ENCODE data around the gene ASB9.
"Not testable (repeated sequence)": the region's sequence is repeated elsewhere in the genome, so short reads cannot be mapped to it uniquely, and the experiment has no call there.

The ASB9 gene, protein sequence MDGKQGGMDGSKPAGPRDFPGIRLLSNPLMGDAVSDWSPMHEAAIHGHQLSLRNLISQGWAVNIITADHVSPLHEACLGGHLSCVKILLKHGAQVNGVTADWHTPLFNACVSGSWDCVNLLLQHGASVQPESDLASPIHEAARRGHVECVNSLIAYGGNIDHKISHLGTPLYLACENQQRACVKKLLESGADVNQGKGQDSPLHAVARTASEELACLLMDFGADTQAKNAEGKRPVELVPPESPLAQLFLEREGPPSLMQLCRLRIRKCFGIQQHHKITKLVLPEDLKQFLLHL

DNA sequence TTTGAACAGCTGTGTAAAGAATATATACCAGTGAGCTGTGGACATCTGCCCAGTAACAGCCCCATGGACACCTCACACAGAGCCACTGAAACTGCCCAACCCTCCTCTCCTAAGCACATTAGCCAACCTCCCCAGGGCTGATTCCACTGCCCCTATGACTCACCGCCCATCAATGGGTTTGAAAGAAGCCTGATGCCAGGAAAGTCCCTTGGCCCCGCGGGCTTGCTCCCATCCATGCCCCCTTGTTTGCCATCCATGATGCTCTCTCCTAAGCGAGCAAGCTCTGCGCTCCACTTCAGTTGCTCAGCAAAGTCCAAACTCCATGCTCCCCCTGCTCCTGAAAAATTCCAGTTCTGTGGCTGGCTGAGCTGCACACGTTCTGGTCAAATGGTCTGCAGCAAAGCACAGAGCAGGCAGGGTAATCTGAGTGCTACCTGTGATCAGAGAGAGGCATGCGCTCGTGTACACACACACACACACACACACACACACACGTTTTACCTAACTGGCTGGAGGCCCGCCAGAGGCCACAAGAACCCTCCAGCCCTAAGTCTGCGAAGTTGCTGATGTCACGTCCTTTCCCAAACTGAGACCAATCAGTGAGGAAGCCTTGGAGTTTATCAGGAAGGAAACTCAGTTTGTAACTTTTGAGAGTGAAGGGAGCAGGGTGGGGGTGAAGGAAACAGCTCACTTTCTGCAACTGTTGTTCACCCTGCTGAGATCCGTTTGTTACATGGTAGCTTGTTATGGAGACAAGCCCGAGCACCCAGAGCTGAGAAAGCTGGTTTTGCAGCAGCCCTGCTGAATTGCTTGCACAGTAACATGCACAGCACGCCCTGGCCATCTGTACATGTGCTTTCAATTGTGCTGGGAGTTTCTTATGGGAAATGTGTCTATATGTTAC, at the start of gene ASB9:
Gene ASB9, minus strand, starts transcription at position 466 of the 904 bp plus-strand sequence. Its CDS starts 209 bp downstream, at position 257.
- DNase-seq (ENCODE audit: low spot score): peak; percentile 0

DNA sequence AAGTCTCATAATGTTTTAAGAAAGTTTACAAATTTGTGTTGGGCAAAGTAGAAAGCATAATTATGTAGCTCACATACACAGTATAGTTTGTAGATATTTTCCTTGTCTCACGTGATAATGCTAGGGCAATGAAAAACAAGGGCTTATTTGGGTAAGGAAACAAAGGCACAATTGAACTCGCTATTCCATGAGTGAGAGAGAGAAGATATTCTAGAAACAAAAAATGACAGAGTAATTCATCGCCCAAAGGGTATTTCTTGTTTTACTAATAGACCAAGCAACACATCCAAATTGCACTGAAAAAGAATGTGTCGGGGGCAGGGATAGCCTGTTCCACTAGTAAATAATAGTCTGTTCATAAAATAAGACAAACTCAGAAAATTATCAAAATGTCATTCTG, 49.2 kb upstream of the ASB9 start:
- peak; percentile 81 for DNase-seq (ENCODE audit: low spot score)

DNA sequence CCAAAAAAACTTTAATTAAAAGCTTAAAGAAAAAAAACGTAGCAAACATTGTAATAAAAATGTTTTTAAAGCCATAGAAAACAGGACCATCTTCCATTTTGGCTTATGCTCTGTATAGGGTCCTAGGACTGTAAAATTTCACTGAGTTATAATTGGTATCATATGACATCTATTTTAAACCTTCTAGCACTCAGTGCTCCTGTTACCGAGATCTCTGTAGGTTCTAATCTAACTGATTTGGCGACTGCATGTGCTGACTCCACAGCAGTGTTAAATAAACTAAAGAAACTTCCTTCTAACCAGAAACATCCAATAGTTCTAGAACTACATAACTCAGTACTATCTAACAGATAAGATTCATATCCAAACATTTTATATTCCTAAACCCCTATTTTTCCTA, 45.6 kb upstream of the ASB9 start, which contains the start of gene ASB11:
Gene ASB11, minus strand, starts transcription at position 132 of the 400 bp plus-strand sequence. Its CDS starts 35 bp downstream, at position 97.
- no peak for DNase-seq (ENCODE audit: low spot score)

DNA sequence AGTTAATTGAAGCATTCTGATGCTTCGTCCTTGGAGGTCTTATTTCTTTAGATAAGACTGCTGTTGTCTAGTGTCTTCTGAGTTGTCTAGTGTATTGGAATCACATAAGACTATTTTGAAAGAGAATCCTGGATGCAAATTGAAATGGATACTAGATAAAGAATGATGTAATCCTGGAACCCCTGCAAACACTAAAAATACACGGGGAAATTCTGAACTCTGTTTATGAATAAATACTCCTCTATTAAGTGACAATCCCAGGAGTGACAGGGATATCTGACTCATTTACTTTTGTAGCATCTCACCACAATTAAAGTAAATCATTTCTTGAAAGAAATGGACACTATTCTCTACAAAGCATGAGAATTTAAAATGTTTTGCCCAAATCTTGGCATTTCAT, 44.6 kb upstream of the ASB9 start:
- no peak for DNase-seq (ENCODE audit: low spot score)

DNA sequence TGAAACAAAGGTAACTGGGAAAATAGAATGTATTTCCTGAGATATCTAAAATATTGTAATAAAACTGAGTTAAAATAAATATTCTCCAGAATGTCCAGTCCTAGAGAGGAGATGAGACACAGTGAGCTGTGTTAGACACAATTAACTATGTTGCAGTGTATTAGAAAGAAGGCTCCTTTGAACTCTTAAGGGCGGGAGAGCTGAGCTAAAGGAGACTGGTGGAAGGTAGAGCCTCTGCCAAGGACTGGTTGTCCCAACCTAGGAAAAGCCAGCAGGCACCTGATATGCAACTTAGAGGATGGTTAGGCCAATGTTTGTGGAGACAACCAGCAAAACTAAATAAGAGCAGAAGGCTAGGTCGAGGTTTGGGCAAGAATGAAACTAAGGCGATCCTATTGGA, 41.2 kb upstream of the ASB9 start:
- no peak for DNase-seq (ENCODE audit: low spot score)

DNA sequence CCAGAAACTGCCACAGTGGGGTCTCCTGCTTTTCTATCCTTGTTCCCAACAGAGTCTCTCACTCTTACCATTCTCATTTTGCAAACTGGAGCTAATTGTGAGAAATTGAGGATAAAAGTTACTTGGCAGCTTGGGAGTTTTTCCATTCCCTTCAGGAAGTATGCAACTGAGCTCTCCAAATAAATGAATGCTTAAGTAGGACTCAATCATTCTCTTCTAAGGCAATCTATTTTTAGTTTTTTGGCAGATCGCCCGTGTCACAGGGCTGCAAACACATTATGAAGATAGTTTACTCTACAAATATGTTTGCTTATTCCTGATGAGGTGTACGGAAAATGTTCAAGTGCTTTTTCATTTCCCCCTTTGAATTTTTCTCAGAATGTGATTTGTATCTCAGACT, 40.2 kb upstream of the ASB9 start:
- DNase-seq (ENCODE audit: low spot score): peak; percentile 60

DNA sequence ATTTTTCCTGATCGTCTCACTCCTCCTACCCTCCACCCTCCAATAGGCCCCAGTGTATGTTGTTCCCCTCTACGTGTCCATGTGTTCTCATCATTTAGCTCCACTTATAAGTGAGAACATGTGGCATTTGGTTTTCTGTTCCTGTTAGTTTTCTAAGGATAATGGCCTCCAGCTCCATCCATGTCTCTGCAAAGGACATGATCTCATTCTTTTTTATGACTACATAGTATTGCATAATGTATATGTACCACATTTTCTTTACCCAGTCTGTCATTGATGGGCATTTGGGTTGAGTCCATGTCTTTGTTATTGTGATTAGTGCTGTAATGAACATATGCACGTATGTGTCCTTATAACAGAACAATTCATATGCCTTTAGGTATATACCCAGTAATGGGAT, 36.0 kb upstream of the ASB9 start:
- not testable (repeated sequence) for DNase-seq (ENCODE audit: low spot score)

DNA sequence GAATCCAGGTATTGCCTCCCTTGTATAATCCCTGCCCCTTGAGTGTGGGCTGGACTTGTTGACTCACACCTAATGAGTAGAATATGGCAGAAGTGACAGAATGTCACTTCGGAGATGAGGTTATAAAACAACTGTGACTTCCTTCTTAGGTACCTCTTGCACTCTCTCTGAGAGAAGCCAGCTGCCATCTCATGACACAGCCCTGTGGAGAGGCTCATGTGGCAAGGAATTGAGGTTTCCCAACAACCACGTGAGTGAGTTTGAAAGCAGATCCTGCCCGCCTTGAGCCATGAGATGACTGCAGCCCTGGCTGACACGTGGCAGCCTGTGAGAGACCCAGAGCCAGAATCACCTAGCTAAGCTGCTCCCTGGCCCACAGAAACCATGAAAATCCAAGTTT, 32.0 kb upstream of the ASB9 start:
- DNase-seq (ENCODE audit: low spot score): no peak

DNA sequence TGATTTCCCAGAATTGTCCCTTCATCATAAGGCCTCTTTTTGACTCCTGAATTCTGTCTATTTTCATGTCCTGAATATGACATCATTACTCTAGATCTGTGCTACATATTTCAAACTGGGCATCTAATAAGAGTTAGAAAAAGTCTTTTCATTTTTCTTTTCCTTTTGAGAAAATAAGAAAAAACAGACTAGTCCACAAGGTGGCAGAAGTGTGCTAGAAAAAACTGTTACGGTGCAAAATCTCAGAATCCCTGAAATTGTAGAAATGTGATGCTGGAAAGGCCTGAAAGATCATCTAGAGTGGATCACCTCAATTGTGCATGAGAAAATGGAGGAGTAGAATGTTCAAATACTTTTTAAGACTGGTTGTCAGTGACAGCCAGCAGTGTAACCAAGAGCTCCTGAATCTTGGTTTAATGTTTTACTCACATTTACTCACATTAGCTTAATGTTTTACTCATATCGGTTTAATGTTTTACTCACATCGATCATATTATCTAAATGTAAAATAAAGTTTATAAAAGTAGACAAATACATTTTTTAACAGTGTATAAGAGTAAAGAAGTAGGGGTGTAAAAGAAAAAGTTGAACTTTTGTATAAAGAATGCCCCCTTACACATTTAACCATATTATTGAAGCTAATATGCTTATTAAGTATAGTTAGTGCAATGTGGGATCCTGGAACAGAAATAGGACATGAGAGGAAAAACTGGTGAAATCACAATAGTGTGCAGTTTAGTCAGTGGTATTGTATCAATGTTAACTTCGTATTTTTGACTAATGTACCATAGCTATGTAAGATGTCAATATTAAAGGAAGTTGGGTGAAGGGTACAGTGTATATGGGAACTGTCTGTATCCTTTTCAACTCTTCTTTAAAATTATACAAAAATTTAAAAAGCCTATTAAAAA, 30.3 kb upstream of the ASB9 start:
- peak; percentile 42 for DNase-seq (ENCODE audit: low spot score)

DNA sequence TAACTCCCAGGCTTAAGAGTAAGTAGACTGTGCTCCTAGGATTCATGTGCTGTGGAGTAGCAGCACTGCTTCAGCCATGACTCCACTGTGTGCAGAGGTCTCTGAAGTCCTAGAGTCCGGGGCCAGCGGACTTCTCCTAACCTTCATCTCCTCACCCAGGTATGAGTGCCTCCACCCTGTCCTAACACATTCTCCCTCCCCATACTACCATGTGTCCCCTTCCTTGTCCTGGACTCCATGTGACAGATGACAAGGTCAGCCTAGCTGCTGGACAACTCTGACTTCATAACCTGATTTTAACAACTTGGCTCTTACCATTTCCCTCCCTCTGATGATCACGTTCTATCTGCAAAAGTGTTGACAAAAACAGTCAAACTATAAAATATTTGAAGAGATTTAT, 28.9 kb upstream of the ASB9 start:
- no peak for DNase-seq (ENCODE audit: low spot score)

DNA sequence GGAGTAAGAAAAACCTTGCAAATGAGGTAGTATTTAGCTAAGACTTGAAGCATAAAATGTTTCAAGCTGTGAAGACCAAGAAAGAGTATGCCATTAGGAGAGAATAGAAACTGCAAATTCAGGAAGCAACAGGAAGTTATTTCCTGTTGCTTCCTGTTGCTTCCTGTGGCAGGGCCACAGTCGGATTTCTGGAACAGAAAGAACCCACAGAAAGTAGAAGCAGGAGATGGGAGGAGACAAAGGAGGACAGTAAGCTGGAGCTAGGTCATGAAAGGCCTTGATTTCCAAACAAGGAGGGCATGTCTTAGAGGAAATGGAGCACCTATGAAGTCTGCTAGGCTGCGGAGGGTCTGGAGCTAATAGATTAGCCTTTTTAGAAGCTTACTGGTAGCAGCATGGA, 28.3 kb upstream of the ASB9 start:
- DNase-seq (ENCODE audit: low spot score): no peak

DNA sequence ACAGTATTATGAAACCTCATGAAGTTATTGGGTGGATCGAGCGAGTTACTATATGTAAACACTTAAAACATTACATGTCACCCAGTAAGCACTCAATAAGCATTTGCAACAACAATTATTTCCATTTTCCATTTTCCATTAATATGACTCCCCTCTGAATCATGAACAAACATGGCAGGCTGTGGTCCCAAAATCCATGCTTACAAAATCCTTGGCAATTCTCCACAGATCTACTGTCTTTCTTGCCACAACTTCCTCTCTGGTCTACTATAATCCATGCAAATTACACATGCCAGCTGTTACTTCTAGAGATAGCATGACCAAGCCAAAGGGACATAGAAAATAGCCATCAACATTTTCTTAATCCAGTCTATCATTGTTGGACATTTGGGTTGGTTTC, 23.6 kb upstream of the ASB9 start:
- no peak for DNase-seq (ENCODE audit: low spot score)

DNA sequence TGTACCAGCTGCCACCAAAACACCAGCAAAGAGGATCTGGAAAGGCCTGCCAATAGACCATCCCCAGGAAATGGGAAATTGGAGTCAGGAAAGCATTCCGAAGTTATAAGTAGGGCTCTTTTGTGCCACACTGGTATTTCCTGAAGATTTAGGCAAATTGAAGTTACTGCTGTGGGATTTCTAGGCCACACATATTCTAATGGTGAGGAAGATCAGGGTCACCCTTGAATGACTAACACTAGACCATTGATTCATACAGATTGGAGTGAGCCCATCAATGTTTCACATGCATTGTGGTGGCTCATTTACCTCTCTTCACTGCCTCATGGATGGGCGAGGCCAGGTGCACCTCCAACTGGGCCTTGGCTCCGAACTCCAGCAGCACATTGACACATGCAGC, 23.0 kb upstream of the ASB9 start:
- DNase-seq (ENCODE audit: low spot score): no peak

DNA sequence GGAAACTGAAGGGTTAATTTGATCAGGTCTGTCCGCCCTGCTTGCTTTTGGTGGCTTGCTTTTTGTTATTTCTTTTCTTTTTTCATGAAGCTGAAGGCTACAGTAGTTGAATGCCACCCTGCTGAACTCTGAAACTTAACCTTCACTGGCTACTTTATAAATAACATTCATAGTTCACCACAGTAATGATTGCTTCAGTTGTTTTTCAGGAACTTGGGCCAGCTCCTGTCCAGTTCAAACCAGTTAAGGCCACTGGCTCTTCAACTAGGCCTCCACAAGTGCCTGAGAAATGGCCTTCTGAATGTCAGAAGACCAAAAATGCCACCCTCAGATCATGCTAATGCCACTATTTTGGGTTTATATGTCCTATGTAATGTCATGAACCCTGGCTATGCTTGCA, 7.7 kb upstream of the ASB9 start:
- no peak for DNase-seq (ENCODE audit: low spot score)

DNA sequence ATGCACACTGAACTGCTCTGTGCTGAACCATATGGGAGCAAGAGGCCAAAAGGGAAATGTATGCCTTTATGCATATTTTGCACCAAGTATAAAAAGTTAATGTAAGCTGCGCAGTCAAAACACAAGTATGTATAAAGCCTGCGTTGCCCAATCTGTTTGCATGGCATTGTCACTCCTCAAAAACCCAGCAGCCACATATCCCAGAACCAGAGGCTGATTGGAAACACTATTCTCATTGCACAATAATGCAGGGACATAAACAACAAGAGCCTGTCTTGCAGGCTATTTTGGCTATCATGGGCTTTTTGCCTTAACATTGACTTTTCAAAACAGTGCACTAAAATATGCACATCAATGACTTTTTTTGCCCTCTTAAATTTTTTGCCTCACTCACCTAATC, 5.1 kb upstream of the ASB9 start:
- DNase-seq (ENCODE audit: low spot score): no peak

DNA sequence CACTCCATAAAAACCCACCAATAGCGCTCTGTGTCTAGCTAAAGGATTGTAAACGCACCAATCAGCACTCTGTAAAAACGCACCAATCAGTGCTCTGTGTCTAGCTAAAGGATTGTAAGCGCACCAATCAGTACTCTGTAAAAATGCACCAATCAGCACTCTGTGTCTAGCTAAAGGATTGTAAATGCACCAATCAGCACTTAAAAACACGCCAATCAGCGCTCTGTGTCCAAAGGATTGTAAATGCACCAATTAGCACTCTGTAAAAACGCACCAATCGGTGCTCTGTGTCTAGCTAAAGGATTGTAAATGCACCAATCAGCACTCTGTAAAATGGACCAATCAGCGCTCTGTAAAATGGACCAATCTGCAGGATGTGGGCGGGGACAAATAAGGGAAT, 3.4 kb upstream of the ASB9 start:
- DNase-seq (ENCODE audit: low spot score): not testable (repeated sequence)

DNA sequence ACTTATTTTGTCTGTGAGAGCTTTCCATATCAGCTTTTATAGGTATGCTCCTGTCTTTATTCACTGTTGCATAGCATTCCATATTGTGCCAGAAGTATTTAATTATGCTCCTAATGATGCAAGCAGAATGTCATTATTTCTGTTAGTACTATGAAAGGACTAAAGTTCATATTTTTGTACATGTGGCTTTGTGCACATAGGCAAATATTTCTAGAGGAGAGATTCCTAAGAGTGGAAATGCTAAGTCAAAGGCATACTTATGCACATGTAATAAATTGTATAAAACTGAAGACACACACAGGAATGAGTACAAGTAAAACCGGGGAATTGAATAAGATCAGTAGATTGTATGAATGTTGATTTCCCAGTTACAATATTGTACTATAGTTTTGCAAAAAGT, 1.9 kb upstream of the ASB9 start:
- DNase-seq (ENCODE audit: low spot score): no peak

DNA sequence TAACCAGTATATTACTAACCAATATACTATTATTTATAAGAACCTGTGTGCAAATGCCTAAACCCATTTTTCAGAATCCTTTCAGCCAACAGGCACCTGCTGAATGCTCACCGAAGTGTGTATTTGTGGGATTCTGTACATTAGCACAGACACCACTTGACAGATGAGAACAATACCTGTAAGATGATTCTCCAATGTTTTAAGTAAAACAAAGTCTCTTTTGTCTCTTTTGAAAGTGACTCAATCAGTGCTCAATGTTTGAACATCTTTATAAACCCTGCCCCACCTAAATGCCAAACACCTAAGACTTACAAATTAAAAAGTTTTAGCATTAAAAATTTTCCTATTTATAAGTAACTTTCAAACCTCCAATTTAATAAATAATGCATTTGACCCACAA, 763 bp downstream of the ASB9 start:
- DNase-seq (ENCODE audit: low spot score): no peak

DNA sequence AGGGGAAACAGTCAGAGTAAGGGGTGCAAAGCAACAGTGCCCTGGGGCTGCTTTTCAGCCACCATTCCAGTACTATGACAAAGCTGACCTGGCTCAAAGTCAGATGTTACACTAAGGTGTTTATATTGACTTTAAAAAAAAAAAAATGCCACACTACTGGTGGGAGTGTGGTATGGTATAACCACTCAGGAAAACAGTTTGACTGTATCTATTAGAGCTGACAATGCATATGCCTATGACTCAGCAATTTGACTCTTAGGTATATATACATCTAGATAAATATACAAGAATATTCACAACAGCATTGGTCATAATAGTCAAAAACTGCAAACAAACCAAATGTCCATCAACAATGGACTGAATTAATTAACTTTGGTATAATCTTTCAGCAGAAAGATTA, 15.0 kb downstream of the ASB9 start:
- DNase-seq (ENCODE audit: low spot score): no peak

DNA sequence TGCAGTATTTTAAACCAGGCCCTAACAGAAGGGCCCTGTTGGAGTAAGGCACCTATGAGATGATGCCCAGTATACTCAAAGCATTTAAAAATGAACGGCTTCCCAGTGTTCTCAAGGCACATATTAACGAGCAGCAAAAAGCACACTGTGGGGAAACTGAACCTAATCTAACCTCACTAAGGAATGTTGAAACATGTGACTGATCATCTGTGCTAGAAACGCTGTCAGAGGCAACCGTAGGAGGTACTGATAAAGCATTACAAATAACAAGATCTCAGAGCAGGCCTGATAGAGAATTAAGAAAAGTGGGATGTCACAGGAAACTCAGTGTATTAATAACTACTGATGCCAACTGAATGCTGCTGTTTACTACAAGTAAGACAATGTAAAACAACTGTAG, 24.0 kb downstream of the ASB9 start:
- DNase-seq (ENCODE audit: low spot score): no peak

DNA sequence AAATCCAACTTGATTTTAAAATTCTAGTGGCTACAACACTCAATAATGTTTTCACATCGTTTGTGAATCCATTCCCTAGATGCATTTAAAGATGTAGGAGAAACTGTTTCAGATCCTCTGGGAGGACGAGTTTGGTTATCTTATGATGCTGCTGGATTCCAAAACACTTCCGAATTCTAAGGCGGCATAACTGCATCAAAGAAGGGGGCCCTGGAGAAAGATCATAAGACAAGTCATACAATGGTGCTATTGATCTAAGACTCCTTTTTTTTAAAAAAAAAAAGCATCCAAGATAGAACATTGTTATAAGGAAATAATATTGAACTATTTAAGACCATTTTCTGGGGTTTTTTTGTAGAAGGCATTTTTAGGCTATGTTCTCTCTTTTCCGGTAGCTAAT, 25.5 kb downstream of the ASB9 start:
- no peak for DNase-seq (ENCODE audit: low spot score)

DNA sequence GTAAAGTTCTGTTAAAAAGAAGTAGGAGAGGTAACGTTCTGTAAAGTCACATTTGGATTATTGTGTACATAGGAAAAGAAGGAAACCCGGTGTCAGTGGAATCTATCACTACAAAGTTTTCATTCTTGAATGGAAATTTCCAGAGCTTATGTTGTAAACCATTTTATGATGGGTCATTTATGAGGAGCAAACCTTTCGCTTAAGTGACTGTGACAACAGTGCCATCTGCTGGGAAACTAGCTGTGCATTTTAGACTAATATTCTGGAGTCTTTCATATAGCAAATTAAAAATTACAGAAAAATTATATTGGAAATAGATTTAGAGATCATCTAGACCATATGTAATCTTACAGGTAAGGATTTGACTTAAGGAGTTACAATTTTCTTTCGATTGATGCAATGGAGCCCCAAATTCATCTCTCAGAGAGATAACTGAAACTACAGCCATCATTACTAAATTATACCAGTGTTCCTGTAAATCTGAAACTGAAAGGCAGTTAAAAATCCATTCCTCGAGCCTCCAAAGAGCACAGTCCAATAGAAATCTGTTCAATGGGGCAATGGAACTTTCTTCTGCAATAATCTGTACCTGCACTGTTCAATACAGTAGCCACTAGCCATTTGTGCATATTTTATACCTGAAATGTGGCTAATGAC, 26.9 kb downstream of the ASB9 start:
- peak; percentile 32 for DNase-seq (ENCODE audit: low spot score)

Measured in globus pallidus (tissue), 1 donor.